Measurements from ENCODE around the gene ABHD12. TPM values are rescaled to one million over a fixed set of nuclear protein-coding genes. Genes with fewer than 3 reads are reported as not detected.

ABHD12 gene
- total and polyA plus RNA-seq, 10 of the 15 experiments (the other 5 are each of a cell fraction or from before 2014, with no cell fraction given): 1.5 to 61.8 (median 26.7) TPM

- in situ Hi-C loops (cut with MboI) (loop anchor here (5.0 kb wide), 1 partner anchor 97 kb away; no protein-coding TSS in a partner anchor), intact Hi-C loops (cut with micrococcal nuclease; ENCODE audit: unreplicated experiment) (no loop called here)
- H3K27me3 ChIP-seq (replicated peaks in 1 of 2; ENCODE audit: control insufficient read depth in 2 of 2, insufficient read depth in 2 of 2, low read length in 1 of 2): no peaks in the 10 kb centered on the region
- H3K4me1 ChIP-seq (ENCODE audit: control insufficient read depth, insufficient read depth, low read length): peaks cover 6% of the 10 kb centered on the region; the same call in 1 of the 2 replicates
- no peak overlapping the region for H3K9ac ChIP-seq (ENCODE audit: control insufficient read depth, insufficient read depth, low read length)
- 99% methylated on average over 5 of the region's 5 CpGs for WGBS (ENCODE audit: insufficient coverage, insufficient replicate concordance, low lambda C conversion rate, missing lambda C conversion rate)
- H2AFZ ChIP-seq (ENCODE audit: control insufficient read depth, low read depth, low read length): no peak overlapping the region
- no peak overlapping the region for H3K4me3 ChIP-seq
- ATAC-seq (no peak), FAIRE-seq (no peak), DNase-seq (ENCODE audit: low read depth, low spot score) (no peak)
- H4K20me1 ChIP-seq (ENCODE audit: control insufficient read depth, insufficient read depth): no peaks in the 10 kb centered on the region
- POLR2A ChIA-PET: no interaction called here
- no peak overlapping the region for H3K27ac ChIP-seq (ENCODE audit: control insufficient read depth, insufficient read depth)
- no peak overlapping the region for H3K4me2 ChIP-seq (ENCODE audit: control insufficient read depth, insufficient read depth)
- SMC1A ChIA-PET (ENCODE audit: uncharacterized antibody, unreplicated experiment): interaction anchor here (8.7 kb wide), 1 partner anchor 98 kb away, joined by 53 read pairs; no protein-coding TSS in a partner anchor
- TF ChIP-seq KAT2A (conservative IDR thresholded peaks at IDR 0.05; ENCODE audit: control insufficient read depth, low read depth, low read length) (no peak), MXI1 (IDR thresholded peaks at IDR 0.05; ENCODE audit: low read depth, low read length) (no peak), MYC (IDR thresholded peaks at IDR 0.05; ENCODE audit: insufficient read depth, insufficient read length, insufficient replicate concordance, low read length, severe bottlenecking) (no peak), CREB1 (IDR thresholded peaks at IDR 0.05; ENCODE audit: low read depth) (no peak), ATF3 (IDR thresholded peaks at IDR 0.05; ENCODE audit: borderline replicate concordance, extremely low read depth, low read depth, low read length) (no peak), BCL11A (IDR thresholded peaks at IDR 0.05; ENCODE audit: low read depth, low read length) (no peak), FOXM1 (IDR thresholded peaks at IDR 0.05; ENCODE audit: low read depth, low read length) (no peak), HCFC1 (IDR thresholded peaks at IDR 0.05; ENCODE audit: low read length) (no peak), IKZF2 (IDR thresholded peaks at IDR 0.05) (no peak), ESRRA (IDR thresholded peaks at IDR 0.05; ENCODE audit: low read length) (no peak), CHD4 (IDR thresholded peaks at IDR 0.05) (no peak), POLR2AphosphoS2 (IDR thresholded peaks at IDR 0.05; ENCODE audit: low read depth, low read length) (no peak), RFX5 (IDR thresholded peaks at IDR 0.05; ENCODE audit: low read depth, low read length) (no peak), RELA (IDR thresholded peaks at IDR 0.05; ENCODE audit: borderline replicate concordance, partially characterized antibody) (no peak)
- TF ChIP-seq, protein P1, sequence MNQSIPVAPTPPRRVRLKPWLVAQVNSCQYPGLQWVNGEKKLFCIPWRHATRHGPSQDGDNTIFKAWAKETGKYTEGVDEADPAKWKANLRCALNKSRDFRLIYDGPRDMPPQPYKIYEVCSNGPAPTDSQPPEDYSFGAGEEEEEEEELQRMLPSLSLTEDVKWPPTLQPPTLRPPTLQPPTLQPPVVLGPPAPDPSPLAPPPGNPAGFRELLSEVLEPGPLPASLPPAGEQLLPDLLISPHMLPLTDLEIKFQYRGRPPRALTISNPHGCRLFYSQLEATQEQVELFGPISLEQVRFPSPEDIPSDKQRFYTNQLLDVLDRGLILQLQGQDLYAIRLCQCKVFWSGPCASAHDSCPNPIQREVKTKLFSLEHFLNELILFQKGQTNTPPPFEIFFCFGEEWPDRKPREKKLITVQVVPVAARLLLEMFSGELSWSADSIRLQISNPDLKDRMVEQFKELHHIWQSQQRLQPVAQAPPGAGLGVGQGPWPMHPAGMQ (IDR thresholded peaks at IDR 0.05; ENCODE audit: borderline replicate concordance): no peak
- H3K36me3 ChIP-seq (ENCODE audit: control insufficient read depth in 2 of 2, insufficient read depth in 2 of 2, low read length in 1 of 2): no peaks in the 10 kb centered on the region
- RAD21 ChIA-PET (ENCODE audit: unreplicated experiment): no interaction called here
- H3K79me2 ChIP-seq (ENCODE audit: control insufficient read depth, insufficient read depth, low read length): peaks cover 12% of the 10 kb centered on the region
- CTCF ChIA-PET: interaction anchor here (1.9 to 6.6 kb wide), 2 partner anchors 95 to 99 kb away, joined by 5 to 95 read pairs; no protein-coding TSS in a partner anchor
- no TSS peak for BruUV-seq (replicated peaks)
- no peaks in the 10 kb centered on the region for H3K9me3 ChIP-seq (replicated peaks; ENCODE audit: control insufficient read depth, insufficient read depth, low read length)
These were observed 3.6 kb upstream of the ABHD12 start for GRCh38 chr20:25394276-25394675.
